ENCODE data around the gene EPHB1. TPM values are rescaled to one million over a fixed set of nuclear protein-coding genes. Genes with fewer than 3 reads are reported as not detected.

EPHB1 gene
- total RNA-seq, 1 experiment from 2014 or later: 0.86 TPM

DNA sequence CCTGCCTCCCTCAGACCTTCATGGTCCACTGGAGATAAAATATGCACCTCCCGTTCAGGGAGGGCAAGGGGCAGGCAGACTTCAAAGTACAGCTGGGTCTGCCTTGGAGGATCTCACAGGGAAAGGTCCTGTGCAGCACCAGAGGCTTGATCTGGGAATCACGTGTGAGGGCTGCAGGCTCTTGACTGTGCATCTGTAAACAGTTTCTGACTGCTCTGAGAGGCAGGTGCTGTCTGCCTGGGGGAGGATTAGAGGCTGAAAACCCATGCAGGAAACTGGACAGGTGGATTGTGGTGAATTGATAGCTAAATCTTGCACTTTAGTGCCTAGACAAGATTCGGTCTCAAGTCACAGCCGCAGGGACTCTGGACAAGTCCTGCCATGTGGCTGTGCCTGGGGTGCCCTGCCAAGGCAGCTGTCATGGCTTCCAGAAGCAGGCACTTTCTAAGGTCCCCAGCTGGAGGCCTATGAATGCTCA is 239.3 kb downstream of the EPHB1 start (continued):
- TF ChIP-seq, protein P1, sequence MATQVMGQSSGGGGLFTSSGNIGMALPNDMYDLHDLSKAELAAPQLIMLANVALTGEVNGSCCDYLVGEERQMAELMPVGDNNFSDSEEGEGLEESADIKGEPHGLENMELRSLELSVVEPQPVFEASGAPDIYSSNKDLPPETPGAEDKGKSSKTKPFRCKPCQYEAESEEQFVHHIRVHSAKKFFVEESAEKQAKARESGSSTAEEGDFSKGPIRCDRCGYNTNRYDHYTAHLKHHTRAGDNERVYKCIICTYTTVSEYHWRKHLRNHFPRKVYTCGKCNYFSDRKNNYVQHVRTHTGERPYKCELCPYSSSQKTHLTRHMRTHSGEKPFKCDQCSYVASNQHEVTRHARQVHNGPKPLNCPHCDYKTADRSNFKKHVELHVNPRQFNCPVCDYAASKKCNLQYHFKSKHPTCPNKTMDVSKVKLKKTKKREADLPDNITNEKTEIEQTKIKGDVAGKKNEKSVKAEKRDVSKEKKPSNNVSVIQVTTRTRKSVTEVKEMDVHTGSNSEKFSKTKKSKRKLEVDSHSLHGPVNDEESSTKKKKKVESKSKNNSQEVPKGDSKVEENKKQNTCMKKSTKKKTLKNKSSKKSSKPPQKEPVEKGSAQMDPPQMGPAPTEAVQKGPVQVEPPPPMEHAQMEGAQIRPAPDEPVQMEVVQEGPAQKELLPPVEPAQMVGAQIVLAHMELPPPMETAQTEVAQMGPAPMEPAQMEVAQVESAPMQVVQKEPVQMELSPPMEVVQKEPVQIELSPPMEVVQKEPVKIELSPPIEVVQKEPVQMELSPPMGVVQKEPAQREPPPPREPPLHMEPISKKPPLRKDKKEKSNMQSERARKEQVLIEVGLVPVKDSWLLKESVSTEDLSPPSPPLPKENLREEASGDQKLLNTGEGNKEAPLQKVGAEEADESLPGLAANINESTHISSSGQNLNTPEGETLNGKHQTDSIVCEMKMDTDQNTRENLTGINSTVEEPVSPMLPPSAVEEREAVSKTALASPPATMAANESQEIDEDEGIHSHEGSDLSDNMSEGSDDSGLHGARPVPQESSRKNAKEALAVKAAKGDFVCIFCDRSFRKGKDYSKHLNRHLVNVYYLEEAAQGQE (IDR thresholded peaks at IDR 0.05; ENCODE audit: low read depth): no peak
- TF ChIP-seq RAD21 (IDR thresholded peaks at IDR 0.05; ENCODE audit: low read depth) (no peak), JUND (IDR thresholded peaks at IDR 0.05) (no peak), ELF1 (IDR thresholded peaks at IDR 0.05; ENCODE audit: borderline replicate concordance, low read depth) (no peak), YY1 (IDR thresholded peaks at IDR 0.05; ENCODE audit: extremely low read depth, insufficient replicate concordance, low read depth, low read length) (no peak), CBX3 (IDR thresholded peaks at IDR 0.05; ENCODE audit: low read depth) (no peak), ZFX (IDR thresholded peaks at IDR 0.05) (no peak), ZNF274 (IDR thresholded peaks at IDR 0.05; ENCODE audit: low read depth, low read length) (no peak)
- TF ChIP-seq, protein P2, sequence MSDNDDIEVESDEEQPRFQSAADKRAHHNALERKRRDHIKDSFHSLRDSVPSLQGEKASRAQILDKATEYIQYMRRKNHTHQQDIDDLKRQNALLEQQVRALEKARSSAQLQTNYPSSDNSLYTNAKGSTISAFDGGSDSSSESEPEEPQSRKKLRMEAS (IDR thresholded peaks at IDR 0.05): no peak
- TF ChIP-seq, protein P3, sequence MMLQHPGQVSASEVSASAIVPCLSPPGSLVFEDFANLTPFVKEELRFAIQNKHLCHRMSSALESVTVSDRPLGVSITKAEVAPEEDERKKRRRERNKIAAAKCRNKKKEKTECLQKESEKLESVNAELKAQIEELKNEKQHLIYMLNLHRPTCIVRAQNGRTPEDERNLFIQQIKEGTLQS (IDR thresholded peaks at IDR 0.05): no peak

DNA sequence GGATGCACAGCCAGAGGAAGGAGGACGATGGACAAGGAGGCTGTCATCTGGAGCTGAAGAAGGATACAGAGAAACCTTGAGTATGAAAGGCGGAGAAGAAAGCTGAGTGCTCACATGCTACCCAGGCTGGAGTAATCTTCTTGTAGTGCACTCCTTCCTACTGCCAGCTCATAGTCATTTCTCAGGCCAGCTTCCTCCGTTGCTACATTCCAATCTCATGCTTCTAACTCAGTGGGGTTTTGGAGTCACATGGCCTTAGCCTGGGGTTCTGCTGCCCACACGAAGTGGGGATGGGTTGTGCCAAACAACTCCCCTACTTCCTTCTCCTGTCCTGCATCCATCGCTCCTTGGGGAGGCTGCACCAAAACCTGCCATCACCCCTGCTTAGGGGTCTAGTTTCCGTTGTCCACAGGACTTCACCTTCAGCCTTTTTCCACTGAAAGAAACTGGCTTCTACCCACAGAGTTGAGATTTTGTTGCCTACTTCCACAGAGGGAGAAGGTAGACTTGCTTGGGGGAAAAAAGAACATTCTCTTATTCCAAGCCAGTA is 239.9 kb downstream of the EPHB1 start:
- Histone ChIP-seq H3K9me3 (ENCODE audit: control insufficient read depth in 1 of 2, insufficient read depth in 1 of 2, low read depth in 1 of 2, low read length in 2 of 2) (no peaks in the 10 kb centered on the region), H3K9me2 (ENCODE audit: insufficient read depth) (no peaks in the 10 kb centered on the region), H3K9ac (ENCODE audit: low read length) (no peak overlapping the region), H3K4me3 (replicated peaks in 1 of 2; ENCODE audit: low read depth in 1 of 2, low read length in 2 of 2) (no peak overlapping the region), H3K27ac (ENCODE audit: low read depth, low read length) (no peak overlapping the region), H3K27me3 (ENCODE audit: insufficient read depth, low read length) (peaks cover 43% of the 10 kb centered on the region), H3K36me3 (ENCODE audit: control insufficient read depth in 1 of 2, insufficient read depth in 2 of 2, low read length in 2 of 2) (no peaks in the 10 kb centered on the region), H3K79me2 (ENCODE audit: insufficient read depth, low read length) (no peaks in the 10 kb centered on the region), H4K20me1 (ENCODE audit: insufficient read depth) (no peaks in the 10 kb centered on the region), H3K4me1 (ENCODE audit: control insufficient read depth in 1 of 2, insufficient read depth in 2 of 2, low read length in 2 of 2) (no peaks in the 10 kb centered on the region), H3K4me2 (ENCODE audit: low read length) (no peak overlapping the region), H2AFZ (ENCODE audit: low read depth, low read length, poor library complexity, severe bottlenecking) (no peak overlapping the region)
- intact Hi-C loops (cut with micrococcal nuclease): no loop called here
- no TSS peak for BruUV-seq (replicated peaks)
- ATAC-seq (no peak), DNase-seq (ENCODE audit: low read depth, low spot score) (no peak)
- CTCF ChIA-PET: no interaction called here
- POLR2A ChIA-PET: no interaction called here
- RAD21 ChIA-PET (ENCODE audit: low non-redundant PET in 1 of 2, low total read pairs in 2 of 2, uncharacterized antibody in 2 of 2, unreplicated experiment in 2 of 2): no interaction called here
- TF ChIP-seq, protein P2 (IDR thresholded peaks at IDR 0.05): no peak
- TF ChIP-seq CBX3 (IDR thresholded peaks at IDR 0.05; ENCODE audit: low read depth) (no peak), POLR2A (IDR thresholded peaks at IDR 0.05; ENCODE audit: borderline replicate concordance, extremely low read depth, insufficient read depth, insufficient read length) (no peak), JUND (IDR thresholded peaks at IDR 0.05) (no peak), YY1 (IDR thresholded peaks at IDR 0.05; ENCODE audit: extremely low read depth, insufficient replicate concordance, low read depth, low read length) (no peak), SRF (IDR thresholded peaks at IDR 0.05; ENCODE audit: low read depth) (no peak)
- TF ChIP-seq, protein P4, sequence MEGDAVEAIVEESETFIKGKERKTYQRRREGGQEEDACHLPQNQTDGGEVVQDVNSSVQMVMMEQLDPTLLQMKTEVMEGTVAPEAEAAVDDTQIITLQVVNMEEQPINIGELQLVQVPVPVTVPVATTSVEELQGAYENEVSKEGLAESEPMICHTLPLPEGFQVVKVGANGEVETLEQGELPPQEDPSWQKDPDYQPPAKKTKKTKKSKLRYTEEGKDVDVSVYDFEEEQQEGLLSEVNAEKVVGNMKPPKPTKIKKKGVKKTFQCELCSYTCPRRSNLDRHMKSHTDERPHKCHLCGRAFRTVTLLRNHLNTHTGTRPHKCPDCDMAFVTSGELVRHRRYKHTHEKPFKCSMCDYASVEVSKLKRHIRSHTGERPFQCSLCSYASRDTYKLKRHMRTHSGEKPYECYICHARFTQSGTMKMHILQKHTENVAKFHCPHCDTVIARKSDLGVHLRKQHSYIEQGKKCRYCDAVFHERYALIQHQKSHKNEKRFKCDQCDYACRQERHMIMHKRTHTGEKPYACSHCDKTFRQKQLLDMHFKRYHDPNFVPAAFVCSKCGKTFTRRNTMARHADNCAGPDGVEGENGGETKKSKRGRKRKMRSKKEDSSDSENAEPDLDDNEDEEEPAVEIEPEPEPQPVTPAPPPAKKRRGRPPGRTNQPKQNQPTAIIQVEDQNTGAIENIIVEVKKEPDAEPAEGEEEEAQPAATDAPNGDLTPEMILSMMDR (IDR thresholded peaks at IDR 0.05 in 2 of 3, conservative IDR thresholded peaks at IDR 0.05 in 1 of 3; ENCODE audit: borderline replicate concordance in 1 of 3, insufficient read depth in 1 of 3, low read depth in 2 of 3, low read length in 2 of 3): no peak
- TF ChIP-seq, protein P5, sequence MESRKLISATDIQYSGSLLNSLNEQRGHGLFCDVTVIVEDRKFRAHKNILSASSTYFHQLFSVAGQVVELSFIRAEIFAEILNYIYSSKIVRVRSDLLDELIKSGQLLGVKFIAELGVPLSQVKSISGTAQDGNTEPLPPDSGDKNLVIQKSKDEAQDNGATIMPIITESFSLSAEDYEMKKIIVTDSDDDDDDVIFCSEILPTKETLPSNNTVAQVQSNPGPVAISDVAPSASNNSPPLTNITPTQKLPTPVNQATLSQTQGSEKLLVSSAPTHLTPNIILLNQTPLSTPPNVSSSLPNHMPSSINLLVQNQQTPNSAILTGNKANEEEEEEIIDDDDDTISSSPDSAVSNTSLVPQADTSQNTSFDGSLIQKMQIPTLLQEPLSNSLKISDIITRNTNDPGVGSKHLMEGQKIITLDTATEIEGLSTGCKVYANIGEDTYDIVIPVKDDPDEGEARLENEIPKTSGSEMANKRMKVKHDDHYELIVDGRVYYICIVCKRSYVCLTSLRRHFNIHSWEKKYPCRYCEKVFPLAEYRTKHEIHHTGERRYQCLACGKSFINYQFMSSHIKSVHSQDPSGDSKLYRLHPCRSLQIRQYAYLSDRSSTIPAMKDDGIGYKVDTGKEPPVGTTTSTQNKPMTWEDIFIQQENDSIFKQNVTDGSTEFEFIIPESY (IDR thresholded peaks at IDR 0.05; ENCODE audit: extremely low read depth, insufficient replicate concordance, low read length): no peak

Data from HCT116 (cell line).